Muscle layer of colon (tissue), 2 donors: ENCODE measurements around the gene ZNF195.
"Not testable (repeated sequence)": the region's sequence is repeated elsewhere in the genome, so short reads cannot be mapped to it uniquely, and the experiment has no call there.

Source experiments
- H3K27ac ChIP-seq: one replicate; pipeline ENCODE4 v1.7.0; 2013; ENCODE audit warnings: low read depth, mild to moderate bottlenecking, low read length, moderate library complexity
- H3K27me3 ChIP-seq, 2 donors: one replicate each; pipeline ENCODE4 v1.7.0; 2013; ENCODE audit warnings: low read length in 2 of 2, mild to moderate bottlenecking in 2 of 2; ENCODE audit not compliant: insufficient read depth in 2 of 2, control insufficient read depth in 1 of 2
- H3K36me3 ChIP-seq: one replicate; pipeline ENCODE4 v1.7.0; 2013; ENCODE audit warnings: mild to moderate bottlenecking, low read length; ENCODE audit not compliant: insufficient read depth
- H3K4me1 ChIP-seq: one replicate; pipeline ENCODE4 v1.7.0; 2013; ENCODE audit warnings: mild to moderate bottlenecking, low read length; ENCODE audit not compliant: insufficient read depth
- H3K4me3 ChIP-seq, 2 donors: one replicate each; pipeline ENCODE4 v1.7.0; 2013; ENCODE audit warnings: low read length in 2 of 2, low read depth in 1 of 2, mild to moderate bottlenecking in 1 of 2, moderate library complexity in 1 of 2
- H3K9ac ChIP-seq: one replicate; pipeline ENCODE4 v1.7.0; 2013; ENCODE audit warnings: low read length
- H3K9me3 ChIP-seq: one replicate; pipeline ENCODE4 v1.7.0; 2013; ENCODE audit warnings: mild to moderate bottlenecking, low read length
- donor health status: abdominal sarcoma.
- donor health status: Adenocarcinoma of cecum.

ZNF195 gene

DNA sequence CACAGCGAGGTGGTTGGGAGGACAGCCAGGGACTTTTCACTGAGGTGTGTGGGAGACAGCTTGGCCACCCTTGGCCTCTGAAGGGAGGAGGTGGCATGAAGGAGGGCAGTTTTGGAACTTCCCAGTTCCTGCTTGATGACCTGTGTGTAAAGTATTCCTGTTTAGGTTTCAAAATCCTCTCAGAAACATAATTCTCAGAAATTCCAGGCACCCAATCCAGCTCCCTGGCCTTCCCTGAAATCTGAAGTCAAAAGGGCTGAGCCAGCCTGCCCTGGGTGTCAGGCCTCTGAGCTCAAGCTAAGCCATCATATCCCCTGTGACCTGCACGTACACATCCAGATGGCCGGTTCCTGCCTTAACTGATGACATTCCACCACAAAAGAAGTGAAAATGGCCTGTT, 19.6 kb upstream of the ZNF195 start:
- H3K9me3 ChIP-seq, H3K9ac ChIP-seq, H3K4me3 ChIP-seq, H3K27ac ChIP-seq, H3K36me3 ChIP-seq, H3K4me1 ChIP-seq, H3K27me3 ChIP-seq: not testable (repeated sequence)

- not testable (repeated sequence) for H3K4me3 ChIP-seq, H3K9ac ChIP-seq, H3K9me3 ChIP-seq, H3K36me3 ChIP-seq, H3K4me1 ChIP-seq, H3K27me3 ChIP-seq, H3K27ac ChIP-seq
Observed at GRCh38 chr11:3398106-3398505, 19.2 kb upstream of the ZNF195 start.

DNA sequence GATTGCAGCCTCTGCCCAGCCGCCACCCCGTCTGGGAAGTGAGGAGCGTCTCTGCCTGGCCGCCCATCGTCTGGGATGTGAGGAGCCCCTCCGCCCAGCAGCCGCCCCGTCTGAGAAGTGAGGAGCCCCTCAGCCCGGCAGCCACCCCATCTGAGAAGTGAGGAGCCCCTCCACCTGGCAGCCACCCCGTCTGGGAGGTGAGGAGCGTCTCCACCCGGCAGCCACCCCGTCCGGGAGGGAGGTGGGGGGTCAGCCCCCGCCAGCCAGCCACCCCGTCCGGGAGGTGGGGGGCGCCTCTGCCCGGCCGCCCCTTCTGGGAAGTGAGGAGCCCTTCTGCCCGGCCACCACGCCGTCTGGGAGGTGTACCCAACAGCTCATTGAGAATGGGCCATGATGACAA, 18.3 kb upstream of the ZNF195 start:
- not testable (repeated sequence) for H3K27me3 ChIP-seq, H3K9ac ChIP-seq, H3K9me3 ChIP-seq, H3K36me3 ChIP-seq, H3K4me3 ChIP-seq, H3K27ac ChIP-seq, H3K4me1 ChIP-seq

- H3K4me3 ChIP-seq, H3K36me3 ChIP-seq, H3K4me1 ChIP-seq, H3K9ac ChIP-seq, H3K27me3 ChIP-seq, H3K9me3 ChIP-seq, H3K27ac ChIP-seq: not testable (repeated sequence)
Observed at GRCh38 chr11:3395468-3395867, 16.5 kb upstream of the ZNF195 start.

DNA sequence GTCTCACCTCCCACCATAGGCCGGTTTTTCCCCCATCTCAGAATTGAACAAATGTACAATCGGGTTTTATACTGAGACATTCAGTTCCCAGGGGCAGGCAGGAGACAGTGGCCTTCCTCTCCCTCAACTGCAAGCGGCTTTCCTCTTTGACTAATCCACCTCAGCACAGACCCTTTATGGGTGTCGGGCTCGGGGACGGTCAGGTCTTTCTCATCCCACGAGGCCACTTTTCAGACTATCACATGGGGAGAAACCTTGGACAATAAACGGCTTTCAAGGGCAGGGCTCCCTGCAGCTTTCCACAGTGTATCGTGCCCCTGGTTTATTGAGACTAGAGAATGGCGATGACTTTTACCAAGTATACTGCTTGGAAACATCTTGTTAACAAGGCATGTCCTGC, 16.0 kb upstream of the ZNF195 start:
- not testable (repeated sequence) for H3K27me3 ChIP-seq, H3K27ac ChIP-seq, H3K36me3 ChIP-seq, H3K9ac ChIP-seq, H3K9me3 ChIP-seq, H3K4me1 ChIP-seq, H3K4me3 ChIP-seq

DNA sequence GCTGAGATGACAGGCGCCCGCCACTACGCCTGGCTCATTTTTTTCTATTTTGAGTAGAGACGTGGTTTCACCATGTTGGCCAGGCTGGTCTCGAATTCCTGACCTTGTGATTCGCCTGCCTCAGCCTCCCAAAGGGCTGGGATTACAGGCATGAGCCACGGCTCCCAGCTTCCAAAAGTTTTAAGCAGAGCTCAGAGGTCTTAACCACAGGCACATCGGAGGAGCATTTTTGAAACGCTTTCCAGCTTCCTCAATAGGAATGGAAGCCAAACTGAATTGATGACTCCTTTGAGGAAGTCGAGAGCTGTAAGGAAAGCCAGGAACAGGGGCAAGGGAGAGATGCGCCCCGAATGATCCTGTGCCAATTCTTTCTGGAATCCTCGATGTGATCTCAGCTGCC, 14.5 kb upstream of the ZNF195 start:
- H3K4me1 ChIP-seq, result not testable (repeated sequence)

GRCh38 chr11:3382613-3383285, 3.8 kb upstream of the ZNF195 start:
- Histone ChIP-seq H3K9ac (no peak overlapping the region), H3K27me3 (no peaks in the 10 kb centered on the region), H3K27ac (no peak overlapping the region)

More for the DNA sequence above, 14.5 kb upstream of the ZNF195 start:
- not testable (repeated sequence) for H3K9me3 ChIP-seq, H3K36me3 ChIP-seq, H3K27ac ChIP-seq, H3K9ac ChIP-seq, H3K27me3 ChIP-seq, H3K4me3 ChIP-seq

GRCh38 chr11:3381794-3382193, 2.8 kb upstream of the ZNF195 start:
- no peak overlapping the region for H3K9ac ChIP-seq
- H3K27me3 ChIP-seq, result no peaks in the 10 kb centered on the region
- H3K36me3 ChIP-seq, result peaks cover 8% of the 10 kb centered on the region
- peaks cover 9% of the 10 kb centered on the region for H3K4me1 ChIP-seq
- peak overlapping the region in 1 of 2 donors; percentile 28 for H3K4me3 ChIP-seq
- no peak overlapping the region for H3K27ac ChIP-seq
- no peaks in the 10 kb centered on the region for H3K9me3 ChIP-seq

More at GRCh38 chr11:3382613-3383285, 3.8 kb upstream of the ZNF195 start:
- Histone ChIP-seq H3K9me3 (no peaks in the 10 kb centered on the region), H3K4me3 (no peak overlapping the region), H3K4me1 (peaks cover 6% of the 10 kb centered on the region), H3K36me3 (peaks cover 8% of the 10 kb centered on the region)

DNA sequence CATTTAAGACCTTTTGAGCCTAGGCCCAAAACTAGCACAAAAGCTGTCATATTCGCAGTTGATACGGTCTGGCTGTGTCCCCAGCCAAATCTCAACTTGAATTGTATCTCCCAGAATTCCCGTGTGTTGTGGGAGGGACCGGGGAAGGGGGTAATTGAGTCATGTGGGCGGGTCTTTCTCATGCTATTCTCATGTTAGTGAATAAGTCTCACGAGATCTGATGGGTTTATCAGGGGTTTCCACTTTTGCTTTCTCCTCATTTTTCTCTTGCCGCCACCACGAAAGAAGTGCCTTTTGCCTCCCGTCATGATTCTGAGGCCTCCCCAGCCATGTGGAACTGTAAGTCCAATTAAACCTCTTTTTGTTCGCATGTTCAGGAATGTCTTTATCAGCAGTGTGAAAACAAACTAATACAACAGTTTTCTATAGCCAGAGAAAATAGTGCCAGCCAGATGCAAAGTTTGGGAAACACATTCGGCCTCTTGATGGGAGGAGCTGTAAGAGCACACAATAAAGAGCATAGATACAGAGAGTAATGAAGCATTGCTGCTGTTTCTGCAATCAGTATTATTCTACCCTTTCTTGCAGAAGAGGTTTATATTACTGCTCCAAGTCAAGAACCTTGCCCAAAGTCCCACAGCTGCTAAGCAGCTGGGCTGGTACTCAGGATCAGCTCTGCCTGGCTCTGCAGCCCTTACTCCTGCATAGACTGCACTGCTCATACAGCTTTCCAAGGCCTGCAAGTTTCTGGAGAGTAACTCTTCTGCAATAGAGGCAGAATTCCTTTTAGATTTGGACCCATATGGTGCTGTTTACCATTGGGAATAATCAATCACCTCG, 2.0 kb upstream of the ZNF195 start:
- no peaks in the 10 kb centered on the region for H3K27me3 ChIP-seq
- H3K9ac ChIP-seq, result no peak overlapping the region
- H3K9me3 ChIP-seq, result no peaks in the 10 kb centered on the region
- peak overlapping the region in 1 of 2 donors; percentile 28 for H3K4me3 ChIP-seq
- peaks cover 9% of the 10 kb centered on the region for H3K4me1 ChIP-seq
- peaks cover 6% of the 10 kb centered on the region for H3K36me3 ChIP-seq
- H3K27ac ChIP-seq, result no peak overlapping the region

GRCh38 chr11:3375552-3375951, 3.4 kb downstream of the ZNF195 start:
- H3K27ac ChIP-seq, result no peak overlapping the region
- H3K27me3 ChIP-seq, result no peaks in the 10 kb centered on the region
- peaks cover 9% of the 10 kb centered on the region for H3K4me1 ChIP-seq
- no peak overlapping the region for H3K4me3 ChIP-seq
- H3K36me3 ChIP-seq, result peaks cover 10% of the 10 kb centered on the region
- no peaks in the 10 kb centered on the region for H3K9me3 ChIP-seq
- H3K9ac ChIP-seq, result no peak overlapping the region

GRCh38 chr11:3370311-3370870, 8.6 kb downstream of the ZNF195 start:
- Histone ChIP-seq H3K4me3 (no peak overlapping the region), H3K9me3 (no peaks in the 10 kb centered on the region), H3K36me3 (peaks cover 37% of the 10 kb centered on the region), H3K9ac (no peak overlapping the region), H3K4me1 (no peaks in the 10 kb centered on the region), H3K27me3 (no peaks in the 10 kb centered on the region), H3K27ac (no peak overlapping the region)
